Measurements from ENCODE around the gene PSMD2.

PSMD2 gene

GRCh38 chr3:184277366-184277765 lies 21.7 kb upstream of the PSMD2 start:
- no peaks in the 10 kb centered on the region for H3K36me3 ChIP-seq (ENCODE audit: control insufficient read depth in 4 of 4, insufficient read depth in 4 of 4, low read length in 3 of 4)
- H3K4me1 ChIP-seq (ENCODE audit: control extremely low read depth in 1 of 4, control insufficient read depth in 4 of 4, insufficient read depth in 4 of 4, low read length in 3 of 4): peaks cover 0 to 7% (median under 1%) of the 10 kb centered on the region in 4 experiments
- peaks cover 0 to 4% (median 0%) of the 10 kb centered on the region in 5 experiments for H3K9me3 ChIP-seq (ENCODE audit: control extremely low read depth in 1 of 5, control insufficient read depth in 4 of 5, insufficient read depth in 2 of 5, low read depth in 1 of 5, low read length in 4 of 5)
- CTCF ChIA-PET: no interaction called here
- 93% methylated on average over 6 of the region's 6 CpGs for WGBS (ENCODE audit: insufficient coverage)
- no peak for DNase-seq
- no peak overlapping the region for H3K4me3 ChIP-seq (ENCODE audit: control insufficient read depth in 1 of 7, extremely low read depth in 1 of 7, insufficient read depth in 4 of 7, low read depth in 2 of 7, low read length in 6 of 7)
- peaks cover 8 to 55% (median 17%) of the 10 kb centered on the region in 5 experiments for H3K27me3 ChIP-seq (replicated peaks in 2 of 5; ENCODE audit: control insufficient read depth in 4 of 5, insufficient read depth in 5 of 5, low read length in 4 of 5)
- no peak overlapping the region for H3K27ac ChIP-seq (ENCODE audit: insufficient read depth in 1 of 2, low read depth in 1 of 2, low read length in 2 of 2, poor library complexity in 1 of 2, severe bottlenecking in 2 of 2)
- POLR2A ChIA-PET: no interaction called here

GRCh38 chr3:184282941-184283340 lies 16.1 kb upstream of the PSMD2 start:
- ChIA-PET CTCF (interaction anchor here (0.8 to 2.1 kb wide), 6 partner anchors 10 to 398 kb away, joined by 3 to 8 read pairs (median 6); partner anchors contain the start of gene PARL), POLR2A (no interaction called here)
- WGBS (ENCODE audit: insufficient coverage): 100% methylated on average over 1 of the region's 4 CpGs
- Histone ChIP-seq H3K27me3 (replicated peaks in 2 of 5; ENCODE audit: control insufficient read depth in 4 of 5, insufficient read depth in 5 of 5, low read length in 4 of 5) (peaks cover 1 to 20% (median 9%) of the 10 kb centered on the region in 5 experiments), H3K4me3 (ENCODE audit: control insufficient read depth in 1 of 7, extremely low read depth in 1 of 7, insufficient read depth in 4 of 7, low read depth in 2 of 7, low read length in 6 of 7) (no peak overlapping the region), H3K9me3 (ENCODE audit: control extremely low read depth in 1 of 5, control insufficient read depth in 4 of 5, insufficient read depth in 2 of 5, low read depth in 1 of 5, low read length in 4 of 5) (no peaks in the 10 kb centered on the region), H3K36me3 (ENCODE audit: control insufficient read depth in 4 of 4, insufficient read depth in 4 of 4, low read length in 3 of 4) (no peaks in the 10 kb centered on the region), H3K4me1 (ENCODE audit: control extremely low read depth in 1 of 4, control insufficient read depth in 4 of 4, insufficient read depth in 4 of 4, low read length in 3 of 4) (no peaks in the 10 kb centered on the region), H3K27ac (ENCODE audit: insufficient read depth in 1 of 2, low read depth in 1 of 2, low read length in 2 of 2, poor library complexity in 1 of 2, severe bottlenecking in 2 of 2) (no peak overlapping the region)
- DNase-seq: no peak

GRCh38 chr3:184283681-184284080 lies 15.4 kb upstream of the PSMD2 start:
- no peak overlapping the region for H3K27ac ChIP-seq (ENCODE audit: insufficient read depth in 1 of 2, low read depth in 1 of 2, low read length in 2 of 2, poor library complexity in 1 of 2, severe bottlenecking in 2 of 2)
- no peaks in the 10 kb centered on the region for H3K4me1 ChIP-seq (ENCODE audit: control extremely low read depth in 1 of 4, control insufficient read depth in 4 of 4, insufficient read depth in 4 of 4, low read length in 3 of 4)
- no peaks in the 10 kb centered on the region for H3K9me3 ChIP-seq (ENCODE audit: control extremely low read depth in 1 of 5, control insufficient read depth in 4 of 5, insufficient read depth in 2 of 5, low read depth in 1 of 5, low read length in 4 of 5)
- ChIA-PET CTCF (interaction anchor here (1.0 to 2.1 kb wide), 4 partner anchors 11 to 399 kb away, joined by 3 to 8 read pairs (median 4); partner anchors contain the start of gene PARL), POLR2A (no interaction called here)
- H3K4me3 ChIP-seq (ENCODE audit: control insufficient read depth in 1 of 7, extremely low read depth in 1 of 7, insufficient read depth in 4 of 7, low read depth in 2 of 7, low read length in 6 of 7): no peak overlapping the region
- WGBS (ENCODE audit: insufficient coverage): 98% methylated on average over 8 of the region's 8 CpGs
- no peak for DNase-seq
- H3K36me3 ChIP-seq (ENCODE audit: control insufficient read depth in 4 of 4, insufficient read depth in 4 of 4, low read length in 3 of 4): no peaks in the 10 kb centered on the region
- H3K27me3 ChIP-seq (replicated peaks in 2 of 5; ENCODE audit: control insufficient read depth in 4 of 5, insufficient read depth in 5 of 5, low read length in 4 of 5): peaks cover 0 to 14% (median 5%) of the 10 kb centered on the region in 5 experiments

GRCh38 chr3:184284696-184285095 lies 14.3 kb upstream of the PSMD2 start:
- Histone ChIP-seq H3K36me3 (ENCODE audit: control insufficient read depth in 4 of 4, insufficient read depth in 4 of 4, low read length in 3 of 4) (no peaks in the 10 kb centered on the region), H3K4me3 (ENCODE audit: control insufficient read depth in 1 of 7, extremely low read depth in 1 of 7, insufficient read depth in 4 of 7, low read depth in 2 of 7, low read length in 6 of 7) (no peak overlapping the region), H3K27ac (ENCODE audit: insufficient read depth in 1 of 2, low read depth in 1 of 2, low read length in 2 of 2, poor library complexity in 1 of 2, severe bottlenecking in 2 of 2) (no peak overlapping the region), H3K27me3 (replicated peaks in 2 of 5; ENCODE audit: control insufficient read depth in 4 of 5, insufficient read depth in 5 of 5, low read length in 4 of 5) (peaks cover 0 to 9% (median 4%) of the 10 kb centered on the region in 5 experiments), H3K9me3 (ENCODE audit: control extremely low read depth in 1 of 5, control insufficient read depth in 4 of 5, insufficient read depth in 2 of 5, low read depth in 1 of 5, low read length in 4 of 5) (no peaks in the 10 kb centered on the region), H3K4me1 (ENCODE audit: control extremely low read depth in 1 of 4, control insufficient read depth in 4 of 4, insufficient read depth in 4 of 4, low read length in 3 of 4) (no peaks in the 10 kb centered on the region)
- ChIA-PET POLR2A (no interaction called here), CTCF (interaction anchor here (1.0 to 1.5 kb wide), 2 partner anchors 10 to 57 kb away, joined by 3 to 4 read pairs; no protein-coding TSS in a partner anchor)
- DNase-seq: peak; percentile 39 to 50 (median 45)
- WGBS (ENCODE audit: insufficient coverage): 42% methylated on average over 4 of the region's 4 CpGs

GRCh38 chr3:184289426-184289938 lies 9.6 kb upstream of the PSMD2 start:
- WGBS (ENCODE audit: insufficient coverage): 16% methylated on average over 7 of the region's 10 CpGs
- DNase-seq: peak; percentile 64 to 79 (median 76)
- POLR2A ChIA-PET: no interaction called here

GRCh38 chr3:184290331-184290730 lies 8.7 kb upstream of the PSMD2 start:
- ChIA-PET POLR2A (no interaction called here), CTCF (interaction anchor here (0.8 to 2.3 kb wide), 5 partner anchors 13 to 393 kb away, joined by 3 to 8 read pairs (median 5); no protein-coding TSS in a partner anchor)
- H3K4me3 ChIP-seq (ENCODE audit: control insufficient read depth in 1 of 7, extremely low read depth in 1 of 7, insufficient read depth in 4 of 7, low read depth in 2 of 7, low read length in 6 of 7): no peak overlapping the region
- no peak for DNase-seq
- 100% methylated on average over 7 of the region's 10 CpGs for WGBS (ENCODE audit: insufficient coverage)
- peaks cover 0 to 8% (median 4%) of the 10 kb centered on the region in 5 experiments for H3K27me3 ChIP-seq (replicated peaks in 2 of 5; ENCODE audit: control insufficient read depth in 4 of 5, insufficient read depth in 5 of 5, low read length in 4 of 5)
- H3K27ac ChIP-seq (ENCODE audit: insufficient read depth in 1 of 2, low read depth in 1 of 2, low read length in 2 of 2, poor library complexity in 1 of 2, severe bottlenecking in 2 of 2): no peak overlapping the region
- no peaks in the 10 kb centered on the region for H3K36me3 ChIP-seq (ENCODE audit: control insufficient read depth in 4 of 4, insufficient read depth in 4 of 4, low read length in 3 of 4)
- peaks cover 0 to 4% (median 0%) of the 10 kb centered on the region in 4 experiments for H3K4me1 ChIP-seq (ENCODE audit: control extremely low read depth in 1 of 4, control insufficient read depth in 4 of 4, insufficient read depth in 4 of 4, low read length in 3 of 4)
- no peaks in the 10 kb centered on the region for H3K9me3 ChIP-seq (ENCODE audit: control extremely low read depth in 1 of 5, control insufficient read depth in 4 of 5, insufficient read depth in 2 of 5, low read depth in 1 of 5, low read length in 4 of 5)

More at GRCh38 chr3:184289426-184289938, 9.6 kb upstream of the PSMD2 start:
- Histone ChIP-seq H3K27me3 (replicated peaks in 2 of 5; ENCODE audit: control insufficient read depth in 4 of 5, insufficient read depth in 5 of 5, low read length in 4 of 5) (peaks cover 0 to 8% (median 4%) of the 10 kb centered on the region in 5 experiments), H3K9me3 (ENCODE audit: control extremely low read depth in 1 of 5, control insufficient read depth in 4 of 5, insufficient read depth in 2 of 5, low read depth in 1 of 5, low read length in 4 of 5) (no peaks in the 10 kb centered on the region), H3K4me3 (ENCODE audit: control insufficient read depth in 1 of 7, extremely low read depth in 1 of 7, insufficient read depth in 4 of 7, low read depth in 2 of 7, low read length in 6 of 7) (no peak overlapping the region), H3K36me3 (ENCODE audit: control insufficient read depth in 4 of 4, insufficient read depth in 4 of 4, low read length in 3 of 4) (no peaks in the 10 kb centered on the region), H3K4me1 (ENCODE audit: control extremely low read depth in 1 of 4, control insufficient read depth in 4 of 4, insufficient read depth in 4 of 4, low read length in 3 of 4) (peaks cover 0 to 4% (median 0%) of the 10 kb centered on the region in 4 experiments), H3K27ac (ENCODE audit: insufficient read depth in 1 of 2, low read depth in 1 of 2, low read length in 2 of 2, poor library complexity in 1 of 2, severe bottlenecking in 2 of 2) (no peak overlapping the region)
- CTCF ChIA-PET: interaction anchor here (0.8 to 2.3 kb wide), 9 partner anchors 21 to 394 kb away, joined by 3 to 8 read pairs (median 4); no protein-coding TSS in a partner anchor

- CTCF ChIA-PET: interaction anchor here (1.0 to 2.3 kb wide), 7 partner anchors 12 to 395 kb away, joined by 3 to 7 read pairs (median 5); no protein-coding TSS in a partner anchor
- Histone ChIP-seq H3K9me3 (ENCODE audit: control extremely low read depth in 1 of 5, control insufficient read depth in 4 of 5, insufficient read depth in 2 of 5, low read depth in 1 of 5, low read length in 4 of 5) (no peaks in the 10 kb centered on the region), H3K27me3 (replicated peaks in 2 of 5; ENCODE audit: control insufficient read depth in 4 of 5, insufficient read depth in 5 of 5, low read length in 4 of 5) (peaks cover 0 to 8% (median 5%) of the 10 kb centered on the region in 5 experiments), H3K27ac (ENCODE audit: insufficient read depth in 1 of 2, low read depth in 1 of 2, low read length in 2 of 2, poor library complexity in 1 of 2, severe bottlenecking in 2 of 2) (no peak overlapping the region), H3K4me3 (ENCODE audit: control insufficient read depth in 1 of 7, extremely low read depth in 1 of 7, insufficient read depth in 4 of 7, low read depth in 2 of 7, low read length in 6 of 7) (no peak overlapping the region), H3K36me3 (ENCODE audit: control insufficient read depth in 4 of 4, insufficient read depth in 4 of 4, low read length in 3 of 4) (no peaks in the 10 kb centered on the region), H3K4me1 (ENCODE audit: control extremely low read depth in 1 of 4, control insufficient read depth in 4 of 4, insufficient read depth in 4 of 4, low read length in 3 of 4) (peaks cover 0 to 4% (median 0%) of the 10 kb centered on the region in 4 experiments)
- 94% methylated on average over 22 of the region's 22 CpGs for WGBS (ENCODE audit: insufficient coverage)
- DNase-seq: no peak
- POLR2A ChIA-PET: no interaction called here
Measured at GRCh38 chr3:184291044-184291737, 7.8 kb upstream of the PSMD2 start.

All from common myeloid progenitor, CD34-positive (primary cell).